K562 treated with DMSO at 1 percent for 4 hours (cell line): ENCODE results near the gene IL18RAP. TPM values are rescaled to one million over a fixed set of nuclear protein-coding genes. Genes with fewer than 3 reads are reported as not detected.

Experiments used
- total RNA-seq: library from RNA; unstranded; fragments of 300-600 nt; gene quantifications from 2 replicates; pipeline ENCODE4 v1.2.3, GENCODE V29; 2022; ENCODE audit not compliant: insufficient read depth

The IL18RAP gene, protein sequence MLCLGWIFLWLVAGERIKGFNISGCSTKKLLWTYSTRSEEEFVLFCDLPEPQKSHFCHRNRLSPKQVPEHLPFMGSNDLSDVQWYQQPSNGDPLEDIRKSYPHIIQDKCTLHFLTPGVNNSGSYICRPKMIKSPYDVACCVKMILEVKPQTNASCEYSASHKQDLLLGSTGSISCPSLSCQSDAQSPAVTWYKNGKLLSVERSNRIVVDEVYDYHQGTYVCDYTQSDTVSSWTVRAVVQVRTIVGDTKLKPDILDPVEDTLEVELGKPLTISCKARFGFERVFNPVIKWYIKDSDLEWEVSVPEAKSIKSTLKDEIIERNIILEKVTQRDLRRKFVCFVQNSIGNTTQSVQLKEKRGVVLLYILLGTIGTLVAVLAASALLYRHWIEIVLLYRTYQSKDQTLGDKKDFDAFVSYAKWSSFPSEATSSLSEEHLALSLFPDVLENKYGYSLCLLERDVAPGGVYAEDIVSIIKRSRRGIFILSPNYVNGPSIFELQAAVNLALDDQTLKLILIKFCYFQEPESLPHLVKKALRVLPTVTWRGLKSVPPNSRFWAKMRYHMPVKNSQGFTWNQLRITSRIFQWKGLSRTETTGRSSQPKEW
- 8.3 and 13.8 TPM in 2 replicates for total RNA-seq

DNA sequence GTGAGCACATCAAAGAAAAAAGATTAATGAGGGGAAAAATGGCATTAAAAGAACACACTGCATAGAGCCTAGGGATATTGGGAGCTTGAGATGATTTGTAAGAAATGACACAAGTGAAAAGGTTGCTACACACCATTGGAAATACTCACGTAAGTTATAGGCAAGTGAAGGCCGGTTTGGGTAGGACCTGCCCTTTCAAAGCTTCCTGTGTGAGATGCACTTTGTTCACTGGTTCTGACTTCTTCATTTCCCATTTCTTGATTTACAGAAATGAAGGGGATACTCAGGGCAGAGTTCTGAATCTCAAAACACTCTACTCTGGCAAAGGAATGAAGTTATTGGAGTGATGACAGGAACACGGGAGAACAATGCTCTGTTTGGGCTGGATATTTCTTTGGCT is at the start of gene IL18RAP:
TSS of gene IL18RAP (plus strand) at position 251 of the 400 bp plus-strand sequence. CDS start at position 369, 118 bp downstream.

GRCh38 chr2:102473020-102473419 is 50.1 kb downstream of the IL18RAP start, which contains the start of gene SLC9A4:
Gene SLC9A4 (plus strand): TSS chr2:102473226. CDS start chr2:102473760, 534 bp downstream.

Other genes with a start within 250 kb of the IL18RAP start
- gene IL1RL2, start 236.1 kb upstream of the IL18RAP start, total RNA-seq = not detected in 2 replicates
- gene IL1RL1, start 111.6 kb upstream of the IL18RAP start, total RNA-seq = 0.33 and 1.8 TPM in 2 replicates
- gene IL18R1, start 67.4 kb upstream of the IL18RAP start, total RNA-seq = 3.9 and 4.1 TPM in 2 replicates
- not detected in 2 replicates for gene SLC9A4, start 50.1 kb downstream of the IL18RAP start, total RNA-seq
- 0.35 and 0.73 TPM in 2 replicates for gene SLC9A2, start 196.4 kb downstream of the IL18RAP start, total RNA-seq